Liver (tissue), 9 donors: Measurements from ENCODE around the gene TMEM204. TPM values are rescaled to one million over a fixed set of nuclear protein-coding genes. Genes with fewer than 3 reads are reported as not detected.

Source experiments
- DNase-seq: peaks from one replicate; pipeline ENCODE4 v3.0.0-alpha.2; 2017; ENCODE audit warnings: low spot score
- H3K27ac ChIP-seq, 2 donors: one replicate each; pipeline ENCODE4 v1.7.0; 2013; ENCODE audit warnings: inconsistent platforms in 2 of 2, low read length in 2 of 2, control low read depth in 1 of 2, low read depth in 1 of 2, mild to moderate bottlenecking in 1 of 2
- H3K27me3 ChIP-seq, 4 donors: one replicate each; pipeline versions ENCODE4 v1.6.1 to v1.7.0; 2013; ENCODE audit warnings: low read length in 3 of 4, inconsistent platforms in 1 of 4, mild to moderate bottlenecking in 1 of 4, moderate library complexity in 1 of 4; ENCODE audit not compliant: control insufficient read depth in 4 of 4, insufficient read depth in 4 of 4
- H3K36me3 ChIP-seq, 4 donors: one replicate each; pipeline versions ENCODE4 v1.6.1 to v1.7.0; 2013; ENCODE audit warnings: low read length in 3 of 4, mild to moderate bottlenecking in 3 of 4, low read depth in 1 of 4, moderate library complexity in 1 of 4; ENCODE audit not compliant: control insufficient read depth in 4 of 4, insufficient read depth in 3 of 4
- H3K4me1 ChIP-seq, 4 donors: one replicate each; pipeline versions ENCODE4 v1.6.1 to v1.7.0; 2013; ENCODE audit warnings: low read length in 3 of 4, mild to moderate bottlenecking in 3 of 4, moderate library complexity in 1 of 4; ENCODE audit not compliant: control insufficient read depth in 4 of 4, insufficient read depth in 4 of 4
- H3K4me3 ChIP-seq, 3 donors: one replicate each; pipeline versions ENCODE4 v1.6.1 to v1.7.0; 2013; ENCODE audit warnings: low read length in 3 of 3, control low read depth in 1 of 3, low read depth in 1 of 3, mild to moderate bottlenecking in 1 of 3
- H3K9ac ChIP-seq, 2 donors: one replicate each; pipeline ENCODE4 v1.7.0; 2013; ENCODE audit warnings: low read length in 2 of 2, mild to moderate bottlenecking in 2 of 2, moderate library complexity in 2 of 2, control low read depth in 1 of 2, low read depth in 1 of 2
- H3K9me3 ChIP-seq, 4 donors: one replicate each; pipeline versions ENCODE4 v1.6.1 to v1.7.0; 2013; ENCODE audit warnings: low read length in 3 of 4; ENCODE audit not compliant: control insufficient read depth in 4 of 4
- ATF3 ChIP-seq: IDR thresholded peaks from 2 replicates; pipeline ENCODE4 v1.6.1; 2016; ENCODE audit warnings: antibody characterized with exemption
- FOXA2 ChIP-seq: IDR thresholded peaks from 2 replicates; pipeline ENCODE4 v1.6.1; 2016; ENCODE audit warnings: antibody characterized with exemption
- NR2F2 ChIP-seq: IDR thresholded peaks from 2 replicates; pipeline ENCODE4 v1.6.1; 2016; ENCODE audit warnings: antibody characterized with exemption
- RXRA ChIP-seq, 2 donors: IDR thresholded peaks; 2 replicates each; pipeline ENCODE4 v1.6.1; 2017 to 2018; ENCODE audit warnings: antibody characterized with exemption in 2 of 2, mild to moderate bottlenecking in 1 of 2
- SP1 ChIP-seq: IDR thresholded peaks from 2 replicates; pipeline ENCODE4 v1.6.1; 2018; ENCODE audit warnings: antibody characterized with exemption, mild to moderate bottlenecking
- YY1 ChIP-seq: IDR thresholded peaks from 2 replicates; pipeline ENCODE4 v1.6.1; 2016; ENCODE audit warnings: antibody characterized with exemption, mild to moderate bottlenecking
- ZBTB33 ChIP-seq: IDR thresholded peaks from 2 replicates; pipeline ENCODE4 v1.6.1; 2016; ENCODE audit warnings: antibody characterized with exemption
- WGBS: extraction: QIAGEN DNeasy Blood & Tissue Kit; methylation state at CpG from one replicate; pipeline ENCODE4 v1.1.7; 2013; 5-methylcytosine and 5-hydroxymethylcytosine counted together
- polyA plus RNA-seq, 2 donors: library from polyadenylated mRNA; stranded (reverse) in 1 of 2; unstranded in 1 of 2; fragments of 200-250 nt in 1 of 2; fragments of >200 nt in 1 of 2; fragmentation: Nextera tagmentation in 1 of 2; extraction: Ambion mirVana in 1 of 2; gene quantifications; one replicate each; pipeline versions ENCODE4 v1.2.1 to v1.2.3, GENCODE V29; 2013 to 2015
- total RNA-seq, 2 donors: library from RNA; depleted of rRNA; stranded (reverse); fragments of >200 nt; gene quantifications; one replicate each; pipeline ENCODE4 v1.2.3, GENCODE V29; 2014
- TF ChIP-seq, protein P1 (sequence below): IDR thresholded peaks from 2 replicates; pipeline ENCODE4 v1.6.1; 2016; ENCODE audit warnings: antibody characterized with exemption, mild to moderate bottlenecking
- donor health status: healthy.
- donor health status: healthy.
- donor health status: healthy.
- donor health status: healthy.
- donor health status: healthy.

The TMEM204 gene
- total and polyA plus RNA-seq, 4 donors: 3.5 to 14.4 (median 10.7) TPM

DNA sequence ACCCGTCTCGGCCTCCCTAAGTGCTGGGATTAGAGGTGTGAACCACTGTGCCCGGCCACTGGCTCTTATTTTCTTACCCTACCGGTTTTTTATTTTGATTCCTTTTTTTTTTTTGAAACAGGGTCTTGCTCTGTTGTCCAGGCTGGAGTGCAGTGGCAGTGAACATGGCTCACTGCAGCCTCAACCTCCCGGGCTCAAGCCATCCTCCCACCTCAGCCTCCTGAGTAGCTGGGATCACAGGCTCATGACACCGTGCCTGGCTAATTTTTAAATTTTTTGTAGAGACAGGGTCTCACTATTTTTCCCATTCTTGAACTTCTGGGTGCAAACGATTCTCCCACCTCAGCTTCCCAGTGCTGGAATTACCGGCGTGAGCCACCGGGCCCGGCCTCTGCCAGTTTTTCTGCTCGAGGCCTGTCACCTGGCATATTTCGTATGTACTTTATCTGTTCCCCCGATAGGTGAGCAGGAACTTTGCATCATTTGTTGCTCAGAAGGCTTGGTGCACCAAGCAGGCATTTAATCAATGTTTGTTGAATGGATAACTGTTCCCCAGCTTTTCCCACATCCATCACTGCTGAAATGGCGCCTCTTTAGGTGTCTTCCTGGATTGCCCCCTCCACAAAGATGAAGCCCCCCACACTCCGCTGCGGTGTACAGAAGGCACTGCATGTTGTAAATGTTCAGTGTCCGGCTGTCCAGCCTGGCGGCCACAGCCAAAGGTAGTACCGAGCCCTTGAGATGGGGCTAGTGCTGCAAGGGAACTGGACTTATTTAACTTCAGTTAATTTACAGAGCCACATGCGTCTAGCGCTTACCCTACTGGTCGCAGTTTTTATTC lies 41.2 kb upstream of the TMEM204 start:
- Histone ChIP-seq H3K4me1 (peaks cover 9 to 22% (median 16%) of the 10 kb centered on the region in 4 donors), H3K9ac (peak overlapping the region; percentile 49 to 65), H3K27ac (peak overlapping the region; percentile 52 to 78), H3K27me3 (no peaks in the 10 kb centered on the region), H3K9me3 (no peaks in the 10 kb centered on the region), H3K4me3 (peak overlapping the region; percentile 50 to 87 (median 80)), H3K36me3 (peaks cover 0 to 18% (median 12%) of the 10 kb centered on the region in 4 donors)
- 87% methylated on average over 23 of the region's 23 CpGs for WGBS
- no peak for DNase-seq
- TF ChIP-seq ZBTB33 (no peak), SP1 (no peak), FOXA2 (no peak)

- DNase-seq: peak; percentile 93
- Histone ChIP-seq H3K9me3 (no peaks in the 10 kb centered on the region), H3K4me3 (peak within 1 kb of the TSS; percentile 87 to 92 (median 89)), H3K4me1 (peaks cover 9 to 22% (median 16%) of the 10 kb centered on the region in 4 donors), H3K27me3 (no peaks in the 10 kb centered on the region), H3K27ac (peak within 1 kb of the TSS; percentile 52 to 78), H3K9ac (peak within 1 kb of the TSS; percentile 49 to 66), H3K36me3 (peaks cover 0 to 23% (median 13%) of the 10 kb centered on the region in 4 donors)
- 1% methylated on average over 89 of the region's 89 CpGs for WGBS
- TF ChIP-seq SP1 (peak; percentile 40), FOXA2 (no peak), RXRA (IDR thresholded peaks at IDR 0.05) (peak in 1 of 2 donors; percentile 30), ATF3 (no peak), NR2F2 (peak; percentile 90)
- TF ChIP-seq, protein P1, sequence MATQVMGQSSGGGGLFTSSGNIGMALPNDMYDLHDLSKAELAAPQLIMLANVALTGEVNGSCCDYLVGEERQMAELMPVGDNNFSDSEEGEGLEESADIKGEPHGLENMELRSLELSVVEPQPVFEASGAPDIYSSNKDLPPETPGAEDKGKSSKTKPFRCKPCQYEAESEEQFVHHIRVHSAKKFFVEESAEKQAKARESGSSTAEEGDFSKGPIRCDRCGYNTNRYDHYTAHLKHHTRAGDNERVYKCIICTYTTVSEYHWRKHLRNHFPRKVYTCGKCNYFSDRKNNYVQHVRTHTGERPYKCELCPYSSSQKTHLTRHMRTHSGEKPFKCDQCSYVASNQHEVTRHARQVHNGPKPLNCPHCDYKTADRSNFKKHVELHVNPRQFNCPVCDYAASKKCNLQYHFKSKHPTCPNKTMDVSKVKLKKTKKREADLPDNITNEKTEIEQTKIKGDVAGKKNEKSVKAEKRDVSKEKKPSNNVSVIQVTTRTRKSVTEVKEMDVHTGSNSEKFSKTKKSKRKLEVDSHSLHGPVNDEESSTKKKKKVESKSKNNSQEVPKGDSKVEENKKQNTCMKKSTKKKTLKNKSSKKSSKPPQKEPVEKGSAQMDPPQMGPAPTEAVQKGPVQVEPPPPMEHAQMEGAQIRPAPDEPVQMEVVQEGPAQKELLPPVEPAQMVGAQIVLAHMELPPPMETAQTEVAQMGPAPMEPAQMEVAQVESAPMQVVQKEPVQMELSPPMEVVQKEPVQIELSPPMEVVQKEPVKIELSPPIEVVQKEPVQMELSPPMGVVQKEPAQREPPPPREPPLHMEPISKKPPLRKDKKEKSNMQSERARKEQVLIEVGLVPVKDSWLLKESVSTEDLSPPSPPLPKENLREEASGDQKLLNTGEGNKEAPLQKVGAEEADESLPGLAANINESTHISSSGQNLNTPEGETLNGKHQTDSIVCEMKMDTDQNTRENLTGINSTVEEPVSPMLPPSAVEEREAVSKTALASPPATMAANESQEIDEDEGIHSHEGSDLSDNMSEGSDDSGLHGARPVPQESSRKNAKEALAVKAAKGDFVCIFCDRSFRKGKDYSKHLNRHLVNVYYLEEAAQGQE: no peak
Measured at GRCh38 chr16:1492923-1493745, 40.3 kb upstream of the TMEM204 start, which contains the start of gene TELO2. TSS of gene TELO2 (plus strand) at chr16:1493360. CDS start at chr16:1494282, 922 bp downstream.

- H3K4me1 ChIP-seq: peaks cover 9 to 22% (median 16%) of the 10 kb centered on the region in 4 donors
- peak overlapping the region; percentile 87 to 92 (median 89) for H3K4me3 ChIP-seq
- peak overlapping the region; percentile 44 to 66 for H3K9ac ChIP-seq
- H3K27ac ChIP-seq: no peak overlapping the region
- TF ChIP-seq NR2F2 (no peak), ATF3 (no peak), SP1 (no peak), YY1 (no peak)
- under 1% methylated on average over 30 of the region's 30 CpGs for WGBS
- no peaks in the 10 kb centered on the region for H3K9me3 ChIP-seq
- DNase-seq: no peak
- H3K27me3 ChIP-seq: no peaks in the 10 kb centered on the region
- H3K36me3 ChIP-seq: peaks cover 0 to 23% (median 13%) of the 10 kb centered on the region in 4 donors
Measured at GRCh38 chr16:1493746-1494094, 39.7 kb upstream of the TMEM204 start.
